Kidney epithelial cell (primary cell): ENCODE results near the gene RCL1. TPM values are rescaled to one million over a fixed set of nuclear protein-coding genes. Genes with fewer than 3 reads are reported as not detected.
"Not testable (repeated sequence)": the region's sequence is repeated elsewhere in the genome, so short reads cannot be mapped to it uniquely, and the experiment has no call there.

Experiments used
- DNase-seq: peaks from one replicate; pipeline ENCODE4 v3.0.0-alpha.2; 2010; ENCODE audit warnings: low read depth
- H3K27me3 ChIP-seq: 2 replicates; pipeline ENCODE4 v1.6.0; 2011; ENCODE audit warnings: low read length; ENCODE audit not compliant: control insufficient read depth, insufficient read depth
- H3K36me3 ChIP-seq: 2 replicates; pipeline ENCODE4 v1.5.1; 2011; ENCODE audit warnings: low read length; ENCODE audit not compliant: control insufficient read depth, insufficient read depth
- H3K4me3 ChIP-seq: 2 replicates; pipeline ENCODE4 v1.5.1; 2011; ENCODE audit warnings: low read depth, mild to moderate bottlenecking, control low read depth, low read length
- CTCF ChIP-seq: IDR thresholded peaks from 2 replicates; pipeline ENCODE4 v1.5.1; 2011; ENCODE audit warnings: mild to moderate bottlenecking, moderate library complexity, low read length, control low read depth, inconsistent platforms; ENCODE audit not compliant: insufficient read depth, poor library complexity, severe bottlenecking
- total RNA-seq: library from RNA; depleted of rRNA; stranded (reverse); fragments of >200 nt; gene quantifications from 2 replicates; pipeline ENCODE4 v1.2.3, GENCODE V29; 2015

The RCL1 gene
- total RNA-seq, 1 donor from 2014 or later, result 24.4 TPM

GRCh38 chr9:4780651-4781050 is 12.1 kb upstream of the RCL1 start:
- DNase-seq, result no peak
- H3K4me3 ChIP-seq, result no peak overlapping the region
- TF ChIP-seq CTCF, result no peak
- H3K27me3 ChIP-seq, result no peaks in the 10 kb centered on the region
- H3K36me3 ChIP-seq, result no peaks in the 10 kb centered on the region

- no peak for TF ChIP-seq CTCF
- no peak overlapping the region for H3K4me3 ChIP-seq
- H3K27me3 ChIP-seq, result no peaks in the 10 kb centered on the region
- no peak for DNase-seq
- no peaks in the 10 kb centered on the region for H3K36me3 ChIP-seq
Measured at GRCh38 chr9:4781408-4781807, 11.3 kb upstream of the RCL1 start.

GRCh38 chr9:4783191-4783590 is 9.6 kb upstream of the RCL1 start:
- DNase-seq, H3K4me3 ChIP-seq: not testable (repeated sequence)

GRCh38 chr9:4784403-4784802 is 8.3 kb upstream of the RCL1 start:
- Histone ChIP-seq H3K36me3 (no peaks in the 10 kb centered on the region), H3K27me3 (no peaks in the 10 kb centered on the region), H3K4me3 (no peak overlapping the region)
- no peak for DNase-seq
- TF ChIP-seq CTCF, result no peak

More at GRCh38 chr9:4783191-4783590, 9.6 kb upstream of the RCL1 start:
- not testable (repeated sequence) for H3K36me3 ChIP-seq, H3K27me3 ChIP-seq

- no peak for TF ChIP-seq CTCF
Measured at GRCh38 chr9:4786599-4786998, 6.1 kb upstream of the RCL1 start.

GRCh38 chr9:4787876-4788275 is 4.9 kb upstream of the RCL1 start:
- no peak for TF ChIP-seq CTCF
- no peak overlapping the region for H3K4me3 ChIP-seq
- no peak for DNase-seq
- H3K36me3 ChIP-seq, result no peaks in the 10 kb centered on the region
- H3K27me3 ChIP-seq, result no peaks in the 10 kb centered on the region

More at GRCh38 chr9:4786599-4786998, 6.1 kb upstream of the RCL1 start:
- no peak overlapping the region for H3K4me3 ChIP-seq
- no peaks in the 10 kb centered on the region for H3K27me3 ChIP-seq
- no peak for DNase-seq
- H3K36me3 ChIP-seq, result no peaks in the 10 kb centered on the region
